ENCODE results near the gene BICC1. TPM values are rescaled to one million over a fixed set of nuclear protein-coding genes. Genes with fewer than 3 reads are reported as not detected.

BICC1 gene
- total and polyA plus RNA-seq, 2 of the 8 experiments (the other 6 are each of a cell fraction or from before 2014, with no cell fraction given), result 0.20 to 0.73 TPM

DNA sequence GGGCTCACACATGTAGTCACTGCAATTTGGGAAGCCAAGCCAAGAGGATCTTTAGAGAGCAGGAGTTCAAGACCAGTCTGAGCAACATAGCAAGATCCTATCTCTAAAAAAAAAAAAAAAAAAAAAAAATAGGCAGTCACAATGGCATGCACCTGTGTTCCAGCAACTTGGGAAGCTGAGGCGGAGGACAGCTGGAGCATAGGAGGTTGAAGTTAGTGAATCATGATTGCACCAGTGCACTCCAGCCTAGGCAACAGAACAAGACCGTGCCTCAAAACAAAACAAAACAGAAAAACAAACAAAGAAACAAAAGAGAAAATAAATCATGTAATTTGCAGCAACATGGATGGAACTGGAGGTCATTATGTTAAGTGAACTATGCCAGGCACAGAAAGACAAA lies 33.6 kb upstream of the BICC1 start:
- 100% methylated on average over 2 of the region's 2 CpGs; no CpG with 5 or more reads in 1 of the 2 experiments for WGBS, 2 experiments (ENCODE audit: extremely low coverage in 1 of 2, insufficient coverage in 1 of 2, insufficient read length in 1 of 2, insufficient replicate concordance in 2 of 2, low coverage in 1 of 2, low lambda C conversion rate in 2 of 2, missing lambda C conversion rate in 1 of 2)
- Histone ChIP-seq H3K23me2 (ENCODE audit: low read depth, low read length) (peaks cover 3% of the 10 kb centered on the region; the same call in 1 of the 2 replicates), H3K56ac (replicated peaks; ENCODE audit: insufficient read length, low read depth, low read length) (no peak overlapping the region), H3K9ac (replicated peaks in 1 of 4; ENCODE audit: extremely low read depth in 1 of 4, low read depth in 3 of 4, low read length in 3 of 4) (no peak overlapping the region), H2AK5ac (ENCODE audit: low read depth, low read length) (no peak overlapping the region), H3K4me2 (ENCODE audit: insufficient read depth in 1 of 2, low read depth in 2 of 2, low read length in 2 of 2) (no peak overlapping the region), H2BK5ac (ENCODE audit: low read depth, low read length) (no peak overlapping the region), H2BK120ac (replicated peaks; ENCODE audit: low read depth, low read length) (no peak overlapping the region), H3K36me3 (ENCODE audit: control insufficient read depth in 2 of 4, insufficient read depth in 4 of 4, low read length in 3 of 4) (no peaks in the 10 kb centered on the region), H3K27ac (ENCODE audit: low read depth, low read length) (no peak overlapping the region), H4K8ac (ENCODE audit: extremely low read depth, insufficient read depth, low read length) (no peak overlapping the region), H2BK15ac (ENCODE audit: low read length) (no peak overlapping the region), H3K79me1 (ENCODE audit: low read depth, low read length) (no peaks in the 10 kb centered on the region), H3K79me2 (ENCODE audit: control insufficient read depth in 1 of 2, insufficient read depth in 2 of 2, low read length in 2 of 2) (no peaks in the 10 kb centered on the region), H3K14ac (ENCODE audit: insufficient read length) (no peak overlapping the region), H3K9me3 (ENCODE audit: insufficient read depth in 2 of 2, low read depth in 1 of 2, low read length in 1 of 2) (no peaks in the 10 kb centered on the region), H4K20me1 (replicated peaks in 1 of 2; ENCODE audit: control insufficient read depth in 1 of 2, insufficient read depth in 2 of 2, low read length in 2 of 2) (no peaks in the 10 kb centered on the region), H2AFZ (ENCODE audit: low read length) (no peak overlapping the region), H2BK20ac (ENCODE audit: low read length) (no peak overlapping the region), H3K18ac (ENCODE audit: extremely low read depth, low read length) (no peak overlapping the region), H3K4me1 (replicated peaks in 1 of 4; ENCODE audit: control insufficient read depth in 3 of 4, insufficient read depth in 4 of 4, low read length in 3 of 4) (peaks cover 0 to 3% (median under 1%) of the 10 kb centered on the region in 4 experiments; a peak in 1 of 7 replicates), H3K4me3 (ENCODE audit: extremely low read depth in 1 of 4, insufficient read depth in 2 of 4, low read depth in 3 of 4, low read length in 4 of 4) (no peak overlapping the region), H3K4ac (replicated peaks; ENCODE audit: insufficient read length, low read depth, low read length) (no peak overlapping the region), H3K23ac (ENCODE audit: insufficient read length) (no peak overlapping the region), H3K27me3 (replicated peaks in 1 of 4; ENCODE audit: control insufficient read depth in 3 of 4, extremely low read depth in 1 of 4, insufficient read depth in 3 of 4, low read length in 3 of 4) (no peaks in the 10 kb centered on the region), H4K91ac (replicated peaks; ENCODE audit: insufficient read length, low read length) (no peak overlapping the region), H2BK12ac (ENCODE audit: low read depth, low read length) (no peak overlapping the region), H4K5ac (ENCODE audit: insufficient read length, low read depth, low read length) (no peak overlapping the region)
- POLR2A ChIA-PET (ENCODE audit: partially characterized antibody), result no interaction called here
- FAIRE-seq (no peak), DNase-seq (ENCODE audit: low read depth in 1 of 2, low spot score in 2 of 2) (no peak)
- CTCF ChIA-PET (ENCODE audit: partially characterized antibody), result no interaction called here
- TF ChIP-seq TEAD4 (IDR thresholded peaks at IDR 0.05; ENCODE audit: low read depth, low read length) (no peak), TCF12 (IDR thresholded peaks at IDR 0.05; ENCODE audit: low read depth, low read length) (no peak), TBP (IDR thresholded peaks at IDR 0.05; ENCODE audit: low read depth, low read length) (no peak), SP2 (IDR thresholded peaks at IDR 0.05; ENCODE audit: low read length) (no peak), HDAC2 (IDR thresholded peaks at IDR 0.05; ENCODE audit: borderline replicate concordance in 1 of 2, low read depth in 2 of 2, low read length in 2 of 2) (no peak), RFX5 (IDR thresholded peaks at IDR 0.05; ENCODE audit: borderline replicate concordance, low read depth, low read length) (no peak), CHD2 (IDR thresholded peaks at IDR 0.05; ENCODE audit: low read length) (no peak), PHF8 (conservative IDR thresholded peaks at IDR 0.05; ENCODE audit: low read depth, low read length) (no peak), CBX8 (IDR thresholded peaks at IDR 0.05; ENCODE audit: borderline replicate concordance, low read depth, low read length) (no peak), GTF2F1 (IDR thresholded peaks at IDR 0.05; ENCODE audit: borderline replicate concordance, low read depth, low read length) (no peak), RAD21 (IDR thresholded peaks at IDR 0.05 in 1 of 2, conservative IDR thresholded peaks at IDR 0.05 in 1 of 2; ENCODE audit: low read depth in 2 of 2, low read length in 2 of 2) (no peak), KDM4A (IDR thresholded peaks at IDR 0.05; ENCODE audit: low read depth, low read length, severe bottlenecking) (no peak), SP4 (IDR thresholded peaks at IDR 0.05; ENCODE audit: low read length) (no peak), NANOG (IDR thresholded peaks at IDR 0.05; ENCODE audit: insufficient read depth, low read depth, low read length, poor library complexity, severe bottlenecking) (no peak), CBX5 (IDR thresholded peaks at IDR 0.05; ENCODE audit: low read depth, low read length) (no peak)
